Measurements from ENCODE around the gene FBN1. TPM values are rescaled to one million over a fixed set of nuclear protein-coding genes. Genes with fewer than 3 reads are reported as not detected.

Gene FBN1
- total and polyA plus RNA-seq, 2 donors (not counting 3 experiments of a cell fraction or from before 2014, with no cell fraction given) = 107 to 111 TPM

- peaks cover 10% of the 10 kb centered on the region for H3K4me1 ChIP-seq (ENCODE audit: control insufficient read depth, extremely low read depth, insufficient read depth, low read length)
- H3K9me3 ChIP-seq (replicated peaks; ENCODE audit: control insufficient read depth, insufficient read depth, low read length) = no peaks in the 10 kb centered on the region
- no peak overlapping the region for H3K9ac ChIP-seq (replicated peaks; ENCODE audit: extremely low read depth, insufficient read depth, low read length)
- no peak for FAIRE-seq
- no peak for DNase-seq (ENCODE audit: low read depth, low spot score)
- H3K9me1 ChIP-seq (replicated peaks; ENCODE audit: control insufficient read depth, extremely low read depth, insufficient read depth, low read length) = no peaks in the 10 kb centered on the region
- dilution Hi-C loops (cut with MboI; ENCODE audit: extremely low pct_ligation_motif_present, low sequenced_read_pairs) (no loop called here), intact Hi-C loops (cut with micrococcal nuclease) (no loop called here)
- ChIA-PET CTCF (interaction anchor here (1.6 to 2.0 kb wide), 2 partner anchors 35 to 69 kb away, joined by 3 to 4 read pairs; no protein-coding TSS in a partner anchor), POLR2A (no interaction called here)
- H3K79me2 ChIP-seq (ENCODE audit: control insufficient read depth, insufficient read depth, low read length) = no peaks in the 10 kb centered on the region
- H3K27me3 ChIP-seq (ENCODE audit: control insufficient read depth in 2 of 2, insufficient read depth in 2 of 2, low read length in 2 of 2) = no peaks in the 10 kb centered on the region
- no peak overlapping the region for H3K4me2 ChIP-seq (ENCODE audit: insufficient read depth, low read length)
- H3K36me3 ChIP-seq (ENCODE audit: control insufficient read depth in 2 of 2, extremely low read depth in 1 of 2, insufficient read depth in 2 of 2, low read length in 2 of 2) = peaks cover 3 to 15% of the 10 kb centered on the region in 2 experiments
- TF ChIP-seq JUN (IDR thresholded peaks at IDR 0.05; ENCODE audit: borderline replicate concordance, insufficient read depth, insufficient read length, low read depth) (no peak), POLR2A (IDR thresholded peaks at IDR 0.05; ENCODE audit: low read depth, low read length) (no peak), MYC (IDR thresholded peaks at IDR 0.05; ENCODE audit: low read depth, low read length) (no peak), EZH2 (IDR thresholded peaks at IDR 0.05; ENCODE audit: borderline replicate concordance, low read depth, low read length, severe bottlenecking) (no peak), MAX (IDR thresholded peaks at IDR 0.05; ENCODE audit: insufficient read depth, insufficient read length) (no peak), FOS (IDR thresholded peaks at IDR 0.05; ENCODE audit: borderline replicate concordance, insufficient read depth, low read length) (no peak), POLR2AphosphoS5 (IDR thresholded peaks at IDR 0.05; ENCODE audit: insufficient read depth, low read depth, low read length) (no peak), GATA2 (IDR thresholded peaks at IDR 0.05; ENCODE audit: insufficient read depth, insufficient read length, low read depth, low read length) (no peak)
- TF ChIP-seq, protein P1, sequence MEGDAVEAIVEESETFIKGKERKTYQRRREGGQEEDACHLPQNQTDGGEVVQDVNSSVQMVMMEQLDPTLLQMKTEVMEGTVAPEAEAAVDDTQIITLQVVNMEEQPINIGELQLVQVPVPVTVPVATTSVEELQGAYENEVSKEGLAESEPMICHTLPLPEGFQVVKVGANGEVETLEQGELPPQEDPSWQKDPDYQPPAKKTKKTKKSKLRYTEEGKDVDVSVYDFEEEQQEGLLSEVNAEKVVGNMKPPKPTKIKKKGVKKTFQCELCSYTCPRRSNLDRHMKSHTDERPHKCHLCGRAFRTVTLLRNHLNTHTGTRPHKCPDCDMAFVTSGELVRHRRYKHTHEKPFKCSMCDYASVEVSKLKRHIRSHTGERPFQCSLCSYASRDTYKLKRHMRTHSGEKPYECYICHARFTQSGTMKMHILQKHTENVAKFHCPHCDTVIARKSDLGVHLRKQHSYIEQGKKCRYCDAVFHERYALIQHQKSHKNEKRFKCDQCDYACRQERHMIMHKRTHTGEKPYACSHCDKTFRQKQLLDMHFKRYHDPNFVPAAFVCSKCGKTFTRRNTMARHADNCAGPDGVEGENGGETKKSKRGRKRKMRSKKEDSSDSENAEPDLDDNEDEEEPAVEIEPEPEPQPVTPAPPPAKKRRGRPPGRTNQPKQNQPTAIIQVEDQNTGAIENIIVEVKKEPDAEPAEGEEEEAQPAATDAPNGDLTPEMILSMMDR (IDR thresholded peaks at IDR 0.05; ENCODE audit: extremely low read depth in 1 of 2, insufficient read depth in 1 of 2, low read depth in 1 of 2, low read length in 2 of 2) = no peak
- no peak overlapping the region for H2AFZ ChIP-seq (ENCODE audit: low read depth, low read length)
- no TSS peak for BruUV-seq (replicated peaks)
- H3K27ac ChIP-seq (ENCODE audit: insufficient read depth, low read depth, low read length) = no peak overlapping the region
- H4K20me1 ChIP-seq (replicated peaks; ENCODE audit: control insufficient read depth, extremely low read depth, insufficient read depth, low read length) = no peaks in the 10 kb centered on the region
- no peak overlapping the region for H3K4me3 ChIP-seq (replicated peaks in 1 of 3; ENCODE audit: insufficient read depth in 1 of 3, low read depth in 1 of 3, low read length in 3 of 3)
These were observed 218.0 kb downstream of the FBN1 start for GRCh38 chr15:48427479-48427878.

Data from endothelial cell of umbilical vein (primary cell).